Measurements from ENCODE around the gene ABTB1. TPM values are rescaled to one million over a fixed set of nuclear protein-coding genes. Genes with fewer than 3 reads are reported as not detected.
"Not testable (repeated sequence)": the region's sequence is repeated elsewhere in the genome, so short reads cannot be mapped to it uniquely, and the experiment has no call there.

ABTB1 gene
- total RNA-seq, 4 donors from 2014 or later, result 25.3 to 50.3 (median 35.8) TPM

DNA sequence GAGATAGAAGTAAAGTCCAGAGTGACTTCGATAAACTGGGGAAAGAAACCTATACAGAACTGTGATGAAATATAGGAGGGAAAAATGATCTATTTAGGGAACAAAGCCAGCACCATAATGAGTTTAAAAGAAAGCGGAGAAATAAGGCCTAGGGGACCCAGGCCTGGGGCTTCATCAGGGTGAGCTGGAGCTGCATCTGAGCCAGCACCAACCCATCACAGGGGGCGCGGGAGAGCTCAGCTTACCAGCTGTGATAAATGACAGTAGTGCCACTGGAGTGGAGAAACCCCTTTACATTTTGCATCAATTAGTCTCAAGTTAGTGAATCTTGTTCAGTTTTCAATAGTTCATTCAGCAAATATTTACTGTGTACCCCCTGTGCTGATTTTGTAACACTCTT is 22.5 kb upstream of the ABTB1 start:
- Histone ChIP-seq H3K27ac (no peak overlapping the region), H3K36me3 (no peaks in the 10 kb centered on the region), H3K4me3 (no peak overlapping the region), H3K9me3 (no peaks in the 10 kb centered on the region), H3K27me3 (no peaks in the 10 kb centered on the region), H3K4me1 (peaks cover 0 to 11% (median 0%) of the 10 kb centered on the region in 3 donors)
- TF ChIP-seq, protein P1, sequence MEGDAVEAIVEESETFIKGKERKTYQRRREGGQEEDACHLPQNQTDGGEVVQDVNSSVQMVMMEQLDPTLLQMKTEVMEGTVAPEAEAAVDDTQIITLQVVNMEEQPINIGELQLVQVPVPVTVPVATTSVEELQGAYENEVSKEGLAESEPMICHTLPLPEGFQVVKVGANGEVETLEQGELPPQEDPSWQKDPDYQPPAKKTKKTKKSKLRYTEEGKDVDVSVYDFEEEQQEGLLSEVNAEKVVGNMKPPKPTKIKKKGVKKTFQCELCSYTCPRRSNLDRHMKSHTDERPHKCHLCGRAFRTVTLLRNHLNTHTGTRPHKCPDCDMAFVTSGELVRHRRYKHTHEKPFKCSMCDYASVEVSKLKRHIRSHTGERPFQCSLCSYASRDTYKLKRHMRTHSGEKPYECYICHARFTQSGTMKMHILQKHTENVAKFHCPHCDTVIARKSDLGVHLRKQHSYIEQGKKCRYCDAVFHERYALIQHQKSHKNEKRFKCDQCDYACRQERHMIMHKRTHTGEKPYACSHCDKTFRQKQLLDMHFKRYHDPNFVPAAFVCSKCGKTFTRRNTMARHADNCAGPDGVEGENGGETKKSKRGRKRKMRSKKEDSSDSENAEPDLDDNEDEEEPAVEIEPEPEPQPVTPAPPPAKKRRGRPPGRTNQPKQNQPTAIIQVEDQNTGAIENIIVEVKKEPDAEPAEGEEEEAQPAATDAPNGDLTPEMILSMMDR (IDR thresholded peaks at IDR 0.05), result no peak
- TF ChIP-seq POLR2A (IDR thresholded peaks at IDR 0.05), result no peak
- TF ChIP-seq POLR2AphosphoS5 (IDR thresholded peaks at IDR 0.05), result no peak
- no peak for TF ChIP-seq EP300 (IDR thresholded peaks at IDR 0.05)
- ATAC-seq, result no peak
- 81 to 100% methylated on average over 2 to 4 of the region's 4 CpGs for WGBS, 2 donors (ENCODE audit: low coverage in 1 of 2)

DNA sequence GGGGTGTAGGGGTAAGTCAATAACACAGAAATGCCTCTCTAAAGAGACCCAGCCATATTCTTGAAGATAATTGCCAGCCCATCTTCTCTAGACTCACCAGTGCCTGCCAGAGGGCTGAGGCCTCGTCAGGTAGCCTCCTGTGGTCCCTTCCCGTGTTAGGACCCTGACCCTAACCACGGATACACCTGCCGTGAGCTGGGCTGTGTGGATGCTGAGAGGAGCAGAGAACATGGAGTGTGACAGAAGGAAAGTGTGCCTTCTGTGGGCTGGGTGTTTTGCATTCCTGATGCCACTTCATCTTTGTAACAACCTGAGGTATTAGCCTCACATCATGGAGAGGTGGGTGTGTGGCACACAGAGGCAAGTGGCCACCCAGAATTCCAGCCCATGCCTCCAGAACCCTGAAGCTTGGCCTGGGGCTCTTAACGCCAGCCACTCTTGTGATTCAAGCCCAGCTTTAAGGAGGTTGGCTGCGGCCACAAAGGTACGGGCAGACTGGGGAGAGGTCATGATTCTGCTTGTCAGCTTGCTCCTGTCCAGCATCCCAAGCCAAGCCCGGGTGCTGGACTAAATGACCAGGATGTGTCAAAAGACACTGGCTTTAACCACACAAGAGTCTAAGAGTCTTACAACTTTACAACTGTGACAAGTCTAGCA is 21.1 kb upstream of the ABTB1 start:
- no peaks in the 10 kb centered on the region for H3K27me3 ChIP-seq
- 80% methylated on average over 1 of the region's 8 CpGs; no CpG with 5 or more reads in 1 of the 2 donors for WGBS, 2 donors (ENCODE audit: low coverage in 1 of 2)
- TF ChIP-seq, protein P1 (IDR thresholded peaks at IDR 0.05), result no peak
- TF ChIP-seq POLR2A (IDR thresholded peaks at IDR 0.05) (no peak), EP300 (IDR thresholded peaks at IDR 0.05) (no peak), POLR2AphosphoS5 (IDR thresholded peaks at IDR 0.05) (no peak)
- H3K9me3 ChIP-seq, result no peaks in the 10 kb centered on the region
- H3K4me3 ChIP-seq, result no peak overlapping the region
- H3K4me1 ChIP-seq, result peaks cover 0 to 20% (median 0%) of the 10 kb centered on the region in 3 donors
- no peaks in the 10 kb centered on the region for H3K36me3 ChIP-seq
- H3K27ac ChIP-seq, result no peak overlapping the region
- ATAC-seq, result peak; percentile 18

DNA sequence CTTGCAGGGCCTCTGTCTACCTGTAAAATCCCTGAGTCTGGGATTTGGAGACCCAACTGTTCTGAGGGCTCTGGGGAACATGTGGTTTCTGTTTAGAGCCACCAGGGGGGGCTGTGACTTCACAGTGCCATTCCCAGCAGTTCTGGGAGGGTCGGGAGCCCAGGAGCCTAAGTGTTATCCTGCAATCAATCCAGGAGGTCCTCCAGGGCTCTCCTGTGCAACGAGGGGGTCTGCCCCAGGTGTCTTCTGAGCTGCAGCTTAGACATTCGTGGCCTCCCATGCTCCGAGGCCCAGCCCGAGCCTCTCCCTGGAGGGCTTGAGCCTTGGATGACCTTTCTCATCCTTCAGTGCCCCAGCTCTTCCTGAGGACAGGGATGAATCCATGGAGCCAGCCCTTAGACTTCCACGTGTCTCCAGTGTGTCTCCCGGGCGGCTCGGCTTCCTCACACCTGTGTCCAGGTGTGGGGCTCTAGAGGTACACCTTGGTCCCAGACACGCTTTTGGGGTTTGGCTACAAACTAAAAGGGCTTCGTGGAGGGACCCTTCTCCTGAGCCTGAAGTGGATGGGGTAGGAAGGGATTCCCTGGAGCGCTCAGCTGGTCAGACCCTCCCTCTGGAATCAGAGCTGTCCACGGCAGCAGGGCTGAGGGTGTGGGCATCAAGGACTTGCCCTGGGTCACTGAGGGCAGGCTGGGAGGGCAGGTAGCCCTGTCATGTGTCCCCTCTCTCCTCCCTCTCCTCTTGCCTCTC is 20.3 kb upstream of the ABTB1 start:
- Histone ChIP-seq H3K27ac (no peak overlapping the region), H3K27me3 (no peaks in the 10 kb centered on the region), H3K4me1 (peaks cover 0 to 20% (median 0%) of the 10 kb centered on the region in 3 donors), H3K4me3 (no peak overlapping the region), H3K9me3 (no peaks in the 10 kb centered on the region), H3K36me3 (no peaks in the 10 kb centered on the region)
- TF ChIP-seq, protein P1 (IDR thresholded peaks at IDR 0.05), result peak; percentile 63 to 94 (median 82)
- no peak for TF ChIP-seq EP300 (IDR thresholded peaks at IDR 0.05)
- TF ChIP-seq POLR2A (IDR thresholded peaks at IDR 0.05), result no peak
- peak; percentile 66 for ATAC-seq
- WGBS, 2 donors (ENCODE audit: low coverage in 1 of 2), result 60% methylated on average over 1 of the region's 13 CpGs; no CpG with 5 or more reads in 1 of the 2 donors

DNA sequence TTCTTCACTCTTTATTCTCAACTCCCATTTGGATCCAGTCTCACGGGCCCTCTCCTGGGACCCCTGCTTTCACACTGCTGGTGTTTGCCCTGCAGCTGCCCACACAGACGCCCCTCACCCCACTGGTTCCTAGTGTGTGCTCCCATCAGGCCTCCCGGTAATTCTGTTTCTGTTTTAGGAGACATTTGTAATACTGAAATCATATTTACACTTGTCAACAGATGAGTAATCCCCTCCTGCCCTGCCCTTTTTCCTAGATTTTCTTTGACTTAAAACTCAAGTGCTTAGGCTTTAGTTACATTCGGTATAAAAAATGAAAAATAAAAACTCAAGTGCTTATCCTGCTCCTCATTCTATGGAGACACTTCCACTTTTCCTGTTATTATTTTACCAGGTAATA is 18.4 kb upstream of the ABTB1 start:
- WGBS, 2 donors (ENCODE audit: low coverage in 1 of 2), result 70 to 100% methylated on average over 1 to 4 of the region's 4 CpGs
- ATAC-seq, result no peak

DNA sequence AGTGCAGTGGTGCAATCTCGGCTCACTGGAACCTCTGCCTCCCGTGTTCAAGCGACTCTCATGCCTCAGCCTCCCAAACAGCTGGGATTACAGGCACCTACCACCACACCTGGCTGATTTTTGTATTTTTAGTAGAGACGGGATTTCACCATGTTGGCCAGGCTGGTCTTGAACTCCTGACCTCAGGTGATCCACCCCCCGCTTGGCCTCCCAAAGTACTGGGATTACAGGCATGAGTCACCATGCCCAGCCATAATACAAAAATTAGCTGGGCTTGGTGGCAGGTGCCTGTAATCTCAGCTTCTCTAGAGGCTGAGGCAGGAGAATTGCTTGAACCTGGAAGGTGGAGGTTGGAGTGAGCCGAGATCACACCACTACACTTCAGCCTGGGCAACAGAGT is 17.8 kb upstream of the ABTB1 start:
- Histone ChIP-seq H3K27ac (peak overlapping the region in 3 of 4 donors; percentile 5 to 48 (median 47)), H3K4me1 (peaks cover 0 to 20% (median 0%) of the 10 kb centered on the region in 3 donors)
- H3K4me3 ChIP-seq, H3K27me3 ChIP-seq, H3K9me3 ChIP-seq, ATAC-seq, H3K36me3 ChIP-seq: not testable (repeated sequence)
- WGBS, 2 donors (ENCODE audit: low coverage in 1 of 2), result 96 to 100% methylated on average over 1 to 5 of the region's 6 CpGs

More for the DNA sequence above, 18.4 kb upstream of the ABTB1 start:
- Histone ChIP-seq H3K36me3 (no peaks in the 10 kb centered on the region), H3K4me1 (peaks cover 0 to 20% (median 0%) of the 10 kb centered on the region in 3 donors), H3K4me3 (no peak overlapping the region), H3K27ac (no peak overlapping the region), H3K9me3 (no peaks in the 10 kb centered on the region), H3K27me3 (no peaks in the 10 kb centered on the region)
- TF ChIP-seq EP300 (IDR thresholded peaks at IDR 0.05), result no peak
- TF ChIP-seq, protein P1 (IDR thresholded peaks at IDR 0.05), result no peak

Measured in gastroesophageal sphincter (tissue), 4 donors.